ENCODE results near the gene DDTL. TPM values are rescaled to one million over a fixed set of nuclear protein-coding genes. Genes with fewer than 3 reads are reported as not detected.

DDTL gene
- total RNA-seq, 2 donors from 2014 or later, result 1.0 TPM; not detected in 1

DNA sequence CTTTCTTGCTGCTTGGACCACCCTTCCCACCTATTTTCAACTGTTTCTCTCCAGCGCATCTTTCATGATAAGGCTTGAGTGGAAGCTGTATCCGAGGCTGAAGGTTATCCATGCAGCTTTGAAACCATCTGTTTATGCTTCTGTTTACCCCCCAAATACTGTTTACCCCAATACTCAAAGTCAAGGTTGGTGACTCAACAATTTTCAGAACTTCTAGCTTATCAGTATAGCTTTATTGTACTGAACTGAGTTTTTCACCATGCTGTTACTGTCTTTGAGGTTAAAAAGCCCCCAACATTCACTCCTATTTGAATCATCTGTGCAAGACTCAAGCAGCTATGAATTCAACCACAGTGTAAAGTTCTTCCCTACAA lies 43.3 kb downstream of the DDTL start:
- H3K4me3 ChIP-seq, result no peak overlapping the region
- no peak overlapping the region for H3K27ac ChIP-seq
- no peaks in the 10 kb centered on the region for H3K9me3 ChIP-seq
- peaks cover 0 to 34% of the 10 kb centered on the region in 2 donors for H3K4me1 ChIP-seq
- H3K27me3 ChIP-seq, result no peaks in the 10 kb centered on the region
- TF ChIP-seq, protein P1, sequence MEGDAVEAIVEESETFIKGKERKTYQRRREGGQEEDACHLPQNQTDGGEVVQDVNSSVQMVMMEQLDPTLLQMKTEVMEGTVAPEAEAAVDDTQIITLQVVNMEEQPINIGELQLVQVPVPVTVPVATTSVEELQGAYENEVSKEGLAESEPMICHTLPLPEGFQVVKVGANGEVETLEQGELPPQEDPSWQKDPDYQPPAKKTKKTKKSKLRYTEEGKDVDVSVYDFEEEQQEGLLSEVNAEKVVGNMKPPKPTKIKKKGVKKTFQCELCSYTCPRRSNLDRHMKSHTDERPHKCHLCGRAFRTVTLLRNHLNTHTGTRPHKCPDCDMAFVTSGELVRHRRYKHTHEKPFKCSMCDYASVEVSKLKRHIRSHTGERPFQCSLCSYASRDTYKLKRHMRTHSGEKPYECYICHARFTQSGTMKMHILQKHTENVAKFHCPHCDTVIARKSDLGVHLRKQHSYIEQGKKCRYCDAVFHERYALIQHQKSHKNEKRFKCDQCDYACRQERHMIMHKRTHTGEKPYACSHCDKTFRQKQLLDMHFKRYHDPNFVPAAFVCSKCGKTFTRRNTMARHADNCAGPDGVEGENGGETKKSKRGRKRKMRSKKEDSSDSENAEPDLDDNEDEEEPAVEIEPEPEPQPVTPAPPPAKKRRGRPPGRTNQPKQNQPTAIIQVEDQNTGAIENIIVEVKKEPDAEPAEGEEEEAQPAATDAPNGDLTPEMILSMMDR (IDR thresholded peaks at IDR 0.05), result no peak
- H3K36me3 ChIP-seq, result no peaks in the 10 kb centered on the region
- no peak for DNase-seq (ENCODE audit: low spot score)

DNA sequence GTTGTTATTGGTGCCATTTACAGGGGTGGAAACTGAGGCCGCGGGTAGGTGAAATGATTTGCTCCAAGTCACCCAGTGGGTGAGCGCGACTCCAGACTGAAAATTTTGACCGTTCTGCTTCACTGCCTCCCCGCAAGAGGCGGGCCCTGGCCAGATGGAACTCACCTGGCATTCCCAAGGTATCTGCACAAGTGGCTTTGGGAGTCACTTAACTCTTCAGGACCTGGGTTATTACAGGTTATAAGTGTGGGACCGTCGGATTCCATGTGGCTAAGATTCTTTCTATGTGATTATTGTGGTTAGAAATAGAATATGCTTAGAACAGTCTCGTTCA lies 45.0 kb downstream of the DDTL start:
- peaks cover 0 to 25% of the 10 kb centered on the region in 2 donors for H3K4me1 ChIP-seq
- TF ChIP-seq, protein P1 (IDR thresholded peaks at IDR 0.05), result no peak
- peak overlapping the region; percentile 79 to 81 for H3K27ac ChIP-seq
- H3K36me3 ChIP-seq, result no peaks in the 10 kb centered on the region
- no peaks in the 10 kb centered on the region for H3K27me3 ChIP-seq
- no peaks in the 10 kb centered on the region for H3K9me3 ChIP-seq
- DNase-seq (ENCODE audit: low spot score), result no peak
- peak overlapping the region; percentile 85 to 89 for H3K4me3 ChIP-seq

DNA sequence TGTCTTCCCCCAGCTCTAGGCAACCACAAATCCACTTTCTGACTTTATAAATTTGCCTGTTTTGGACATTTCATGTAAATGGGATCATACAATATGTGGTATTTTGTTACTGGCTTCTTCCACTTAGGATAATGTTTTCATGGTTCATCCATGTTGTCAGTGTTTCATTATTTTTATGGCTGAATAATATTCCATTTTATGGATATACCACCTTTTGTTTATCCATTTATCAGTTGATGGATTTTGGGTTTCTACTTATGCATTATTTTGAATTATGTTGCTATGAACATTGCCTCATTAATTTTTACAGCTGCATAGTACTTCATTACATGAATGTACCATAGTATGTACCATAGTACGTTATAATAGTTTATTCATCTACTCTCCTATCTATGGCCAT lies 49.5 kb downstream of the DDTL start:
- H3K4me1 ChIP-seq, result peaks cover 0 to 25% of the 10 kb centered on the region in 2 donors
- H3K9me3 ChIP-seq, result no peaks in the 10 kb centered on the region
- TF ChIP-seq, protein P1 (IDR thresholded peaks at IDR 0.05), result no peak
- H3K27ac ChIP-seq, result no peak overlapping the region
- H3K36me3 ChIP-seq, result no peaks in the 10 kb centered on the region
- no peaks in the 10 kb centered on the region for H3K27me3 ChIP-seq
- H3K4me3 ChIP-seq, result no peak overlapping the region
- no peak for DNase-seq (ENCODE audit: low spot score)

DNA sequence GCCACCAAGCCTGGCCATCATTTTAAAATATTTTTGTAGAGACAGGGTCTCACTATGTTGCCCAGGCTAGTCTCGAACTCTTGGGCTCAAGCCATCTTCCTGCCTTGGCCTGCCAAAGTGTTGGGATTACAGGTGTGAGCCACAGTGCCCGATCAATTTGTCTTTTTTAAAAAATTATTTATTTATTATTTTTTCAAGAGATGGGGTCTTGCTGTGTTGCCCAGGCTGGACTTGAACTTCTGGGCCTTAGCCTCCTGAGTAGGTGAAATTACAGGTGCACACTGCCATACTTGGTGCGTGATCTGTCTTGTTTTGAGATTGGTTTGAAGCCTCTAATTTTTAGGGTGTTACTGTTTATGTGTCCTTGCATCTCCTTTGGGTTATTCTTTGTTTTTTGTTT lies 54.6 kb downstream of the DDTL start:
- no peak for DNase-seq (ENCODE audit: low spot score)
- H3K4me1 ChIP-seq, result no peaks in the 10 kb centered on the region
- H3K9me3 ChIP-seq, result peaks cover 0 to 11% of the 10 kb centered on the region in 2 donors
- no peaks in the 10 kb centered on the region for H3K27me3 ChIP-seq
- H3K27ac ChIP-seq, result no peak overlapping the region
- H3K36me3 ChIP-seq, result no peaks in the 10 kb centered on the region
- TF ChIP-seq, protein P1 (IDR thresholded peaks at IDR 0.05), result no peak
- H3K4me3 ChIP-seq, result no peak overlapping the region

Other genes starting within 250 kb of the DDTL start
- 1 to 10 TPM; 3.2 to 5.0 TPM for gene ZNF70, start 215.8 kb upstream of the DDTL start, total RNA-seq
- not detected for gene VPREB3, start 212.5 kb upstream of the DDTL start, total RNA-seq
- not detected for gene C22orf15, start 203.9 kb upstream of the DDTL start, total RNA-seq
- gene CHCHD10, start 198.9 kb upstream of the DDTL start, total RNA-seq, result 100 to 1,000 TPM; 213 to 319 TPM
- gene MMP11, start 194.0 kb upstream of the DDTL start, total RNA-seq, result 10 to 100 TPM in 1 of 2 donors, 1 to 10 TPM in 1; 2.2 to 12.3 TPM
- 10 to 100 TPM; 41.4 to 45.9 TPM for gene SMARCB1, start 179.9 kb upstream of the DDTL start, total RNA-seq
- 10 to 100 TPM in 1 of 2 donors, 1 to 10 TPM in 1; 4.0 to 10.6 TPM for gene DERL3, start 127.9 kb upstream of the DDTL start, total RNA-seq
- gene SLC2A11, start 109.0 kb upstream of the DDTL start, total RNA-seq, result 10 to 100 TPM; 10.6 to 15.5 TPM
- gene MIF, start 72.5 kb upstream of the DDTL start, total RNA-seq, result 100 to 1,000 TPM; 176 to 273 TPM
- 1 to 10 TPM; 3.7 to 9.1 TPM for gene GSTT2B, start 5.7 kb upstream of the DDTL start, total RNA-seq
- gene DDT, start 7.6 kb downstream of the DDTL start, total RNA-seq, result 100 to 1,000 TPM; 147 to 153 TPM
- gene GSTT2, start 13.2 kb downstream of the DDTL start, total RNA-seq, result under 1 TPM in 1 of 2 donors, not detected in 1; 0.48 TPM
- not detected for gene GSTT4, start 38.6 kb downstream of the DDTL start, total RNA-seq
- gene CABIN1, start 44.4 kb downstream of the DDTL start, total RNA-seq, result 10 to 100 TPM; 27.6 to 27.9 TPM
- 1 to 10 TPM; 4.9 to 9.5 TPM for gene SUSD2, start 214.6 kb downstream of the DDTL start, total RNA-seq

All from right atrium auricular region (tissue), 2 donors.